IMR-90 (cell line): ENCODE results near the gene FRMD3. TPM values are rescaled to one million over a fixed set of nuclear protein-coding genes. Genes with fewer than 3 reads are reported as not detected.

Source experiments
- ATAC-seq: fragments of 200-7000 bp; cut with Tn5 transposase; 2 replicates; pipeline ENCODE4 v1.9.1; 2020; ENCODE audit warnings: low read depth, mild to moderate bottlenecking, moderate library complexity
- BruUV-seq: library from RNA; stranded (reverse); fragments of 400-500 nt; replicated peaks from 2 replicates; lab custom pipeline; 2021; lab: Mats Ljungman, UMichigan
- CTCF ChIA-PET: fragments of 300-600 bp; formaldehyde crosslinking; extraction: SDS; loops from one replicate; lab custom pipeline; 2021; ENCODE audit warnings: antibody characterized with exemption; lab: Yijun Ruan, JAX
- POLR2A ChIA-PET: fragments of 300-600 bp; sonication (Branson Sonifier 250); formaldehyde crosslinking; loops from one replicate; lab custom pipeline; 2022; ENCODE audit warnings: antibody characterized with exemption; ENCODE audit not compliant: unreplicated experiment; lab: Charles Lee
- DNase-seq: peaks from one replicate; pipeline ENCODE4 v3.0.0; 2013
- H2AFZ ChIP-seq: replicated peaks from 2 replicates; pipeline ENCODE3; 2013; ENCODE audit warnings: low read length, mild to moderate bottlenecking; ENCODE audit not compliant: poor library complexity
- H2AK5ac ChIP-seq: 2 replicates; pipeline ENCODE4 v1.6.1; 2013; ENCODE audit warnings: low read depth, low read length, inconsistent platforms
- H2AK9ac ChIP-seq: replicated peaks from 2 replicates; pipeline ENCODE3; 2013; ENCODE audit warnings: mild to moderate bottlenecking, low read depth, low read length, moderate library complexity; ENCODE audit not compliant: poor library complexity
- H2BK120ac ChIP-seq: 2 replicates; pipeline ENCODE4 v1.6.1; 2013; ENCODE audit warnings: low read depth, low read length, inconsistent platforms
- H2BK15ac ChIP-seq: 3 replicates; pipeline ENCODE4 v1.6.1; 2013; ENCODE audit warnings: low read depth, low read length, inconsistent platforms
- H2BK20ac ChIP-seq: 2 replicates; pipeline ENCODE4 v1.6.1; 2013; ENCODE audit warnings: low read depth, mild to moderate bottlenecking, inconsistent platforms, low read length, moderate library complexity
- H2BK5ac ChIP-seq: 2 replicates; pipeline ENCODE4 v1.6.1; 2013; ENCODE audit warnings: mild to moderate bottlenecking, low read depth, low read length, inconsistent platforms; ENCODE audit not compliant: poor library complexity, severe bottlenecking
- H3K14ac ChIP-seq: replicated peaks from 2 replicates; pipeline ENCODE4 v1.6.1; 2013; ENCODE audit warnings: low read depth, low read length, inconsistent platforms
- H3K18ac ChIP-seq: 2 replicates; pipeline ENCODE4 v1.6.1; 2013; ENCODE audit warnings: low read depth, low read length, control low read depth
- H3K23ac ChIP-seq: 2 replicates; pipeline ENCODE4 v1.6.1; 2013; ENCODE audit warnings: low read depth, low read length, inconsistent platforms
- H3K27ac ChIP-seq: 2 replicates; pipeline ENCODE4 v1.5.1; 2013; ENCODE audit warnings: mild to moderate bottlenecking, control low read depth, low read length; ENCODE audit not compliant: insufficient read depth
- H3K27me3 ChIP-seq: 2 replicates; pipeline ENCODE4 v1.6.1; 2013; ENCODE audit warnings: low read length; ENCODE audit not compliant: control insufficient read depth, insufficient read depth
- H3K36me3 ChIP-seq: 2 replicates; pipeline ENCODE4 v1.6.1; 2013; ENCODE audit warnings: low read length, mixed read lengths; ENCODE audit not compliant: control insufficient read depth, insufficient read depth
- H3K4ac ChIP-seq: 2 replicates; pipeline ENCODE4 v1.6.1; 2013; ENCODE audit warnings: low read depth, low read length, inconsistent platforms
- H3K4me1 ChIP-seq: 2 replicates; pipeline ENCODE4 v1.6.1; 2013; ENCODE audit warnings: low read length, mixed read lengths; ENCODE audit not compliant: control insufficient read depth, insufficient read depth
- H3K4me2 ChIP-seq: 2 replicates; pipeline ENCODE4 v1.6.1; 2013; ENCODE audit warnings: low read depth, mild to moderate bottlenecking, control low read depth, low read length, moderate library complexity
- H3K4me3 ChIP-seq: 2 replicates; pipeline ENCODE4 v1.5.1; 2013; ENCODE audit warnings: low read depth, mild to moderate bottlenecking, control low read depth, low read length, moderate library complexity; ENCODE audit not compliant: insufficient read depth
- H3K56ac ChIP-seq: 2 replicates; pipeline ENCODE4 v1.6.1; 2013; ENCODE audit warnings: low read length, inconsistent platforms; ENCODE audit not compliant: insufficient read depth; ENCODE audit errors: extremely low read depth
- H3K79me1 ChIP-seq, 2 experiments: 2 replicates each; pipeline ENCODE4 v1.6.1; 2013; ENCODE audit warnings: low read length in 2 of 2, inconsistent platforms in 1 of 2, low read depth in 1 of 2
- H3K9ac ChIP-seq: 2 replicates; pipeline ENCODE4 v1.6.1; 2013; ENCODE audit warnings: low read depth, low read length, control low read depth
- H3K9me1 ChIP-seq: 2 replicates; pipeline ENCODE4 v1.6.1; 2013; ENCODE audit warnings: low read length, inconsistent platforms; ENCODE audit not compliant: insufficient read depth
- H3K9me3 ChIP-seq: 2 replicates; pipeline ENCODE4 v1.6.1; 2013; ENCODE audit warnings: low read length; ENCODE audit not compliant: control insufficient read depth, insufficient read depth
- H4K20me1 ChIP-seq: 2 replicates; pipeline ENCODE4 v1.6.1; 2013; ENCODE audit warnings: low read length, inconsistent platforms; ENCODE audit not compliant: insufficient read depth
- H4K5ac ChIP-seq: 2 replicates; pipeline ENCODE4 v1.6.1; 2013; ENCODE audit warnings: mild to moderate bottlenecking, low read depth, low read length, control low read depth
- H4K8ac ChIP-seq, 2 experiments: 2 replicates each; pipeline ENCODE4 v1.6.1; 2013; ENCODE audit warnings: low read depth in 2 of 2, low read length in 2 of 2, control low read depth in 1 of 2, inconsistent platforms in 1 of 2
- H4K91ac ChIP-seq: 2 replicates; pipeline ENCODE4 v1.6.1; 2013; ENCODE audit warnings: low read depth, low read length, inconsistent platforms; ENCODE audit not compliant: insufficient read depth
- ELK1 ChIP-seq: fragments of 150-350 bp; IDR thresholded peaks from 2 replicates; pipeline ENCODE4 v1.6.1; 2016; ENCODE audit warnings: low read depth, mild to moderate bottlenecking, low read length, moderate library complexity, borderline replicate concordance
- MAZ ChIP-seq: IDR thresholded peaks from 2 replicates; pipeline ENCODE4 v1.6.1; 2012; ENCODE audit warnings: low read depth, mild to moderate bottlenecking, low read length, improper control_type of control experiment, moderate library complexity, borderline replicate concordance
- MXI1 ChIP-seq: IDR thresholded peaks from 2 replicates; pipeline ENCODE4 v1.6.1; 2012; ENCODE audit warnings: low read depth, mild to moderate bottlenecking, low read length, moderate library complexity, borderline replicate concordance
- RCOR1 ChIP-seq: IDR thresholded peaks from 2 replicates; pipeline ENCODE4 v1.6.1; 2012; ENCODE audit warnings: mild to moderate bottlenecking, low read length, improper control_type of control experiment; ENCODE audit not compliant: insufficient replicate concordance
- SMC3 ChIP-seq: fragments of 150-350 bp; IDR thresholded peaks from 2 replicates; pipeline ENCODE4 v1.6.1; 2016; ENCODE audit warnings: low read depth, mild to moderate bottlenecking, antibody characterized with exemption, low read length, moderate library complexity
- WGBS, 2 experiments: methylation state at CpG; one replicate each; pipeline versions ENCODE4 v1.1.5 to v1.1.7; 2013; ENCODE audit warnings: missing lambda C conversion rate in 2 of 2; ENCODE audit not compliant: insufficient read length in 1 of 2; ENCODE audit errors: extremely low coverage in 2 of 2; 5-methylcytosine and 5-hydroxymethylcytosine counted together
- dilution Hi-C: fragments of 300-500 bp; cut with HindIII; formaldehyde crosslinking; loops from one replicate; pipeline ENCODE4 v1.14.3; 2018; ENCODE audit warnings: low sequenced_read_pairs; ENCODE audit not compliant: unreplicated experiment
- in situ Hi-C: fragments of 300-500 bp; cut with MboI; formaldehyde crosslinking; loops from 3 replicates; pipeline ENCODE4 v1.14.3; 2019; ENCODE audit warnings: low sequenced_read_pairs, inconsistent platforms, mixed read lengths
- intact Hi-C: fragments of 100-400 bp; cut with micrococcal nuclease; formaldehyde crosslinking; loops from 2 replicates; pipeline ENCODE4 v1.10.0; 2022
- polyA plus RNA-seq, 3 experiments: library from polyadenylated mRNA; depleted of rRNA; stranded (reverse); fragments of >200 nt; gene quantifications; 2 replicates each; pipeline ENCODE4 v1.2.3, GENCODE V29; 2012; ENCODE audit warnings: low replicate concordance in 1 of 3
- total RNA-seq: library from RNA; depleted of rRNA; stranded (reverse); fragments of >200 nt; gene quantifications from 2 replicates; pipeline ENCODE4 v1.2.3, GENCODE V29; 2012

Gene FRMD3
- total and polyA plus RNA-seq, 2 of the 4 experiments (the other 2 are of a cell fraction): 0.02 to 0.18 TPM

- Histone ChIP-seq H3K27me3 (no peaks in the 10 kb centered on the region), H2BK120ac (no peak overlapping the region), H3K27ac (no peak overlapping the region), H3K56ac (no peak overlapping the region), H2AK5ac (no peak overlapping the region), H3K23ac (no peak overlapping the region), H2AK9ac (no peak overlapping the region), H4K20me1 (no peaks in the 10 kb centered on the region), H3K4me2 (no peak overlapping the region), H3K79me1 (no peaks in the 10 kb centered on the region), H2BK20ac (no peak overlapping the region), H4K5ac (no peak overlapping the region), H3K14ac (no peak overlapping the region), H4K91ac (no peak overlapping the region), H2AFZ (no peak overlapping the region), H4K8ac (no peak overlapping the region), H3K9me3 (peaks cover 4% of the 10 kb centered on the region; the same call in 1 of the 2 replicates), H3K9me1 (no peaks in the 10 kb centered on the region), H3K4ac (no peak overlapping the region), H2BK5ac (no peak overlapping the region), H3K4me1 (no peaks in the 10 kb centered on the region), H3K9ac (no peak overlapping the region), H2BK15ac (no peak overlapping the region), H3K36me3 (no peaks in the 10 kb centered on the region), H3K4me3 (no peak overlapping the region), H3K18ac (no peak overlapping the region)
- in situ Hi-C loops (no loop called here), intact Hi-C loops (no loop called here), dilution Hi-C loops (no loop called here)
- DNase-seq (no peak), ATAC-seq (no peak)
- POLR2A ChIA-PET: no interaction called here
- WGBS, 2 experiments: no CpG with 5 or more reads among the region's 2 CpGs
- TF ChIP-seq MAZ (no peak), MXI1 (no peak), RCOR1 (no peak), SMC3 (no peak), ELK1 (no peak)
- CTCF ChIA-PET: interaction anchor here (0.8 kb wide), 1 partner anchor 13 kb away, joined by 4 read pairs; no protein-coding TSS in a partner anchor
- BruUV-seq: no TSS peak
Measured at GRCh38 chr9:83355729-83356151, 182.5 kb downstream of the FRMD3 start.
